HG03103 (cell line): ENCODE measurements around the gene HSPA13.
"Not testable (repeated sequence)": the region's sequence is repeated elsewhere in the genome, so short reads cannot be mapped to it uniquely, and the experiment has no call there.

ENCODE experiments used
- ATAC-seq: cut with Tn5 transposase; IDR thresholded peaks from one replicate; pipeline ENCODE4 v1.9.1; 2021; ENCODE audit warnings: low read depth; ENCODE audit not compliant: unreplicated experiment

Gene HSPA13

GRCh38 chr21:14382835-14383595 is at the start of gene HSPA13:
Gene HSPA13 (minus strand): TSS chr21:14383146. CDS start chr21:14383119, 27 bp downstream.
- ATAC-seq: peak; percentile 97

GRCh38 chr21:14418920-14419319 is 36.0 kb upstream of the HSPA13 start:
- no peak for ATAC-seq

GRCh38 chr21:14414932-14415508 is 32.1 kb upstream of the HSPA13 start:
- ATAC-seq: no peak

- ATAC-seq: no peak
Observed at GRCh38 chr21:14405962-14406361, 23.0 kb upstream of the HSPA13 start.

- no peak for ATAC-seq
Observed at GRCh38 chr21:14405225-14405624, 22.3 kb upstream of the HSPA13 start.

- ATAC-seq: no peak
Observed at GRCh38 chr21:14403681-14404318, 20.9 kb upstream of the HSPA13 start.

- no peak for ATAC-seq
Observed at GRCh38 chr21:14401217-14401616, 18.3 kb upstream of the HSPA13 start.

GRCh38 chr21:14388282-14388681 is 5.3 kb upstream of the HSPA13 start:
- no peak for ATAC-seq

GRCh38 chr21:14384453-14384852 is 1.5 kb upstream of the HSPA13 start:
- no peak for ATAC-seq

GRCh38 chr21:14383596-14384180 is 742 bp upstream of the HSPA13 start:
- peak; percentile 22 for ATAC-seq

- ATAC-seq: peak; percentile 0
Observed at GRCh38 chr21:14382486-14382834, 486 bp downstream of the HSPA13 start.

GRCh38 chr21:14376854-14377253 is 6.1 kb downstream of the HSPA13 start:
- no peak for ATAC-seq

GRCh38 chr21:14366998-14367397 is 15.9 kb downstream of the HSPA13 start:
- ATAC-seq: no peak

GRCh38 chr21:14361958-14362357 is 21.0 kb downstream of the HSPA13 start:
- ATAC-seq: no peak

GRCh38 chr21:14358775-14359174 is 24.2 kb downstream of the HSPA13 start:
- no peak for ATAC-seq

- ATAC-seq: no peak
Observed at GRCh38 chr21:14356746-14357145, 26.2 kb downstream of the HSPA13 start.

- ATAC-seq: no peak
Observed at GRCh38 chr21:14354515-14354914, 28.4 kb downstream of the HSPA13 start.

GRCh38 chr21:14353726-14354125 is 29.2 kb downstream of the HSPA13 start:
- no peak for ATAC-seq

GRCh38 chr21:14353231-14353630 is 29.7 kb downstream of the HSPA13 start:
- no peak for ATAC-seq

GRCh38 chr21:14327346-14327745 is 55.6 kb downstream of the HSPA13 start:
- not testable (repeated sequence) for ATAC-seq

GRCh38 chr21:14325595-14325994 is 57.4 kb downstream of the HSPA13 start:
- ATAC-seq: no peak
